Sigmoid colon (tissue), 4 donors: Measurements from ENCODE around the gene PPP1R12B.

Experiments
- CTCF ChIP-seq, 4 experiments: fragments of 450-650 bp in 3 of 4; fragments of 200-600 bp in 1 of 4; IDR thresholded peaks; one replicate each; pipeline ENCODE4 v1.5.1; 2016 to 2019; ENCODE audit warnings: antibody characterized with exemption in 4 of 4, mild to moderate bottlenecking in 3 of 4, moderate library complexity in 2 of 4
- POLR2A ChIP-seq, 2 donors: fragments of 450-650 bp; IDR thresholded peaks; one replicate each; pipeline ENCODE4 v1.6.1; 2016; ENCODE audit warnings: antibody characterized with exemption in 2 of 2, mild to moderate bottlenecking in 2 of 2, moderate library complexity in 2 of 2
- POLR2AphosphoS5 ChIP-seq, 4 donors: sonication (generic); formaldehyde crosslinking; IDR thresholded peaks; one replicate each; pipeline ENCODE4 v1.6.1; 2017; ENCODE audit warnings: antibody characterized with exemption in 4 of 4

- no peak for TF ChIP-seq CTCF (IDR thresholded peaks at IDR 0.05)
- TF ChIP-seq POLR2A (IDR thresholded peaks at IDR 0.05), result no peak
- TF ChIP-seq POLR2AphosphoS5 (IDR thresholded peaks at IDR 0.05), result no peak
These were observed 271.0 kb downstream of the PPP1R12B start for GRCh38 chr1:202619505-202619904.
